HG03439 (cell line): ENCODE measurements around the gene PRR13.
A peak's percentile ranks its signal among the peaks of the same experiment; 100 is the strongest.
"Not testable (repeated sequence)": the region's sequence is repeated elsewhere in the genome, so short reads cannot be mapped to it uniquely, and the experiment has no call there.

ENCODE experiments used
- ATAC-seq: cut with Tn5 transposase; IDR thresholded peaks from one replicate; pipeline ENCODE4 v1.9.1; 2021; ENCODE audit warnings: mild to moderate bottlenecking, moderate library complexity; ENCODE audit not compliant: unreplicated experiment

PRR13 gene

GRCh38 chr12:53435326-53435725 is 6.2 kb upstream of the PRR13 start:
- not testable (repeated sequence) for ATAC-seq

- not testable (repeated sequence) for ATAC-seq
Observed at GRCh38 chr12:53439582-53439981, 2.0 kb upstream of the PRR13 start.

- ATAC-seq: no peak
Observed at GRCh38 chr12:53443955-53444354, 2.4 kb downstream of the PRR13 start.

- ATAC-seq: not testable (repeated sequence)
Observed at GRCh38 chr12:53444593-53445325, 3.2 kb downstream of the PRR13 start.

GRCh38 chr12:53450936-53451335 is 9.4 kb downstream of the PRR13 start:
- no peak for ATAC-seq

- peak; percentile 94 for ATAC-seq
Observed at GRCh38 chr12:53451661-53452158, 10.2 kb downstream of the PRR13 start, which contains the start of gene PCBP2. TSS of gene PCBP2 (plus strand) at chr12:53452102. CDS start at chr12:53454801, 2,699 bp downstream.

GRCh38 chr12:53452159-53453077 is 10.9 kb downstream of the PRR13 start:
- ATAC-seq: peak; percentile 29

- ATAC-seq: no peak
Observed at GRCh38 chr12:53453953-53454640, 12.6 kb downstream of the PRR13 start.

GRCh38 chr12:53454707-53455106 is 13.2 kb downstream of the PRR13 start:
- no peak for ATAC-seq

GRCh38 chr12:53456654-53457366 is 15.3 kb downstream of the PRR13 start:
- ATAC-seq: no peak

GRCh38 chr12:53459097-53459496 is 17.6 kb downstream of the PRR13 start:
- no peak for ATAC-seq

GRCh38 chr12:53461059-53461458 is 19.5 kb downstream of the PRR13 start:
- no peak for ATAC-seq

- ATAC-seq: no peak
Observed at GRCh38 chr12:53461591-53461990, 20.1 kb downstream of the PRR13 start.

GRCh38 chr12:53462935-53463334 is 21.4 kb downstream of the PRR13 start:
- no peak for ATAC-seq

GRCh38 chr12:53463802-53464560 is 22.4 kb downstream of the PRR13 start:
- no peak for ATAC-seq

- ATAC-seq: no peak
Observed at GRCh38 chr12:53464685-53465418, 23.3 kb downstream of the PRR13 start.

GRCh38 chr12:53465679-53466078 is 24.1 kb downstream of the PRR13 start:
- no peak for ATAC-seq

- ATAC-seq: no peak
Observed at GRCh38 chr12:53466640-53467039, 25.1 kb downstream of the PRR13 start.

GRCh38 chr12:53467082-53467481 is 25.5 kb downstream of the PRR13 start:
- ATAC-seq: no peak
